ENCODE data around the gene MYL9. TPM values are rescaled to one million over a fixed set of nuclear protein-coding genes. Genes with fewer than 3 reads are reported as not detected.

MYL9 gene
- total and polyA plus RNA-seq, 2 of the 4 experiments (the other 2 are of a cell fraction) = 97.5 to 425 TPM

GRCh38 chr20:36548704-36549627 lies 7.6 kb downstream of the MYL9 start (continued):
- TF ChIP-seq, protein P1, sequence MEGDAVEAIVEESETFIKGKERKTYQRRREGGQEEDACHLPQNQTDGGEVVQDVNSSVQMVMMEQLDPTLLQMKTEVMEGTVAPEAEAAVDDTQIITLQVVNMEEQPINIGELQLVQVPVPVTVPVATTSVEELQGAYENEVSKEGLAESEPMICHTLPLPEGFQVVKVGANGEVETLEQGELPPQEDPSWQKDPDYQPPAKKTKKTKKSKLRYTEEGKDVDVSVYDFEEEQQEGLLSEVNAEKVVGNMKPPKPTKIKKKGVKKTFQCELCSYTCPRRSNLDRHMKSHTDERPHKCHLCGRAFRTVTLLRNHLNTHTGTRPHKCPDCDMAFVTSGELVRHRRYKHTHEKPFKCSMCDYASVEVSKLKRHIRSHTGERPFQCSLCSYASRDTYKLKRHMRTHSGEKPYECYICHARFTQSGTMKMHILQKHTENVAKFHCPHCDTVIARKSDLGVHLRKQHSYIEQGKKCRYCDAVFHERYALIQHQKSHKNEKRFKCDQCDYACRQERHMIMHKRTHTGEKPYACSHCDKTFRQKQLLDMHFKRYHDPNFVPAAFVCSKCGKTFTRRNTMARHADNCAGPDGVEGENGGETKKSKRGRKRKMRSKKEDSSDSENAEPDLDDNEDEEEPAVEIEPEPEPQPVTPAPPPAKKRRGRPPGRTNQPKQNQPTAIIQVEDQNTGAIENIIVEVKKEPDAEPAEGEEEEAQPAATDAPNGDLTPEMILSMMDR (conservative IDR thresholded peaks at IDR 0.05; ENCODE audit: low read depth, low read length) = no peak
- TF ChIP-seq, protein P2, sequence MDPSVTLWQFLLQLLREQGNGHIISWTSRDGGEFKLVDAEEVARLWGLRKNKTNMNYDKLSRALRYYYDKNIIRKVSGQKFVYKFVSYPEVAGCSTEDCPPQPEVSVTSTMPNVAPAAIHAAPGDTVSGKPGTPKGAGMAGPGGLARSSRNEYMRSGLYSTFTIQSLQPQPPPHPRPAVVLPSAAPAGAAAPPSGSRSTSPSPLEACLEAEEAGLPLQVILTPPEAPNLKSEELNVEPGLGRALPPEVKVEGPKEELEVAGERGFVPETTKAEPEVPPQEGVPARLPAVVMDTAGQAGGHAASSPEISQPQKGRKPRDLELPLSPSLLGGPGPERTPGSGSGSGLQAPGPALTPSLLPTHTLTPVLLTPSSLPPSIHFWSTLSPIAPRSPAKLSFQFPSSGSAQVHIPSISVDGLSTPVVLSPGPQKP (IDR thresholded peaks at IDR 0.05; ENCODE audit: borderline replicate concordance, low read depth, low read length) = no peak
- TF ChIP-seq MAFK (IDR thresholded peaks at IDR 0.05; ENCODE audit: low read depth, low read length) = no peak
- TF ChIP-seq BHLHE40 (IDR thresholded peaks at IDR 0.05; ENCODE audit: low read depth, low read length) = no peak
